ENCODE measurements around the gene UPF1.

Gene UPF1

GRCh38 chr19:18857223-18857622, 25.5 kb downstream of the UPF1 start:
- DNase-seq (ENCODE audit: low read depth) = no peak

- no peak for DNase-seq (ENCODE audit: low read depth)
These were observed 27.3 kb downstream of the UPF1 start for GRCh38 chr19:18858906-18859646.

GRCh38 chr19:18859676-18860301, 28.0 kb downstream of the UPF1 start:
- DNase-seq (ENCODE audit: low read depth) = no peak

GRCh38 chr19:18860302-18860700, 28.5 kb downstream of the UPF1 start:
- no peak for DNase-seq (ENCODE audit: low read depth)

GRCh38 chr19:18860725-18861124, 29.0 kb downstream of the UPF1 start:
- no peak for DNase-seq (ENCODE audit: low read depth)

GRCh38 chr19:18861235-18861634, 29.5 kb downstream of the UPF1 start:
- DNase-seq (ENCODE audit: low read depth) = no peak

- DNase-seq (ENCODE audit: low read depth) = no peak
These were observed 30.2 kb downstream of the UPF1 start for GRCh38 chr19:18861917-18862316.

GRCh38 chr19:18862976-18863842, 31.4 kb downstream of the UPF1 start:
- DNase-seq (ENCODE audit: low read depth) = no peak

- no peak for DNase-seq (ENCODE audit: low read depth)
These were observed 32.1 kb downstream of the UPF1 start for GRCh38 chr19:18863843-18864362.

GRCh38 chr19:18865106-18865972, 33.6 kb downstream of the UPF1 start:
- no peak for DNase-seq (ENCODE audit: low read depth)

- DNase-seq (ENCODE audit: low read depth) = peak; percentile 51
These were observed 34.4 kb downstream of the UPF1 start for GRCh38 chr19:18865973-18866799.

- no peak for DNase-seq (ENCODE audit: low read depth)
These were observed 35.0 kb downstream of the UPF1 start for GRCh38 chr19:18866800-18867123.

GRCh38 chr19:18867199-18867598, 35.4 kb downstream of the UPF1 start:
- DNase-seq (ENCODE audit: low read depth) = no peak

GRCh38 chr19:18867751-18868150, 36.0 kb downstream of the UPF1 start:
- no peak for DNase-seq (ENCODE audit: low read depth)

GRCh38 chr19:18868380-18869022, 36.7 kb downstream of the UPF1 start:
- no peak for DNase-seq (ENCODE audit: low read depth)

GRCh38 chr19:18869023-18869618, 37.4 kb downstream of the UPF1 start:
- no peak for DNase-seq (ENCODE audit: low read depth)

- DNase-seq (ENCODE audit: low read depth) = no peak
These were observed 38.2 kb downstream of the UPF1 start for GRCh38 chr19:18869781-18870530.

- DNase-seq (ENCODE audit: low read depth) = no peak
These were observed 38.9 kb downstream of the UPF1 start for GRCh38 chr19:18870531-18871172.

- DNase-seq (ENCODE audit: low read depth) = no peak
These were observed 39.8 kb downstream of the UPF1 start for GRCh38 chr19:18871543-18871942.

All from activated T-cell treated with anti-CD3 and anti-CD28 coated beads for 1 hour (primary cell).